Astrocyte (in vitro differentiated cells and primary cell): Measurements from ENCODE around the gene WDR7.

Experiments used
- EZH2 ChIP-seq: IDR thresholded peaks from 2 replicates; pipeline ENCODE4 v1.6.1; 2012; ENCODE audit warnings: mild to moderate bottlenecking, low read length, inconsistent platforms; ENCODE audit not compliant: insufficient read depth
- TF ChIP-seq, protein P1 (sequence below): IDR thresholded peaks from 2 replicates; pipeline ENCODE4 v1.5.1; 2011; ENCODE audit warnings: low read depth, mild to moderate bottlenecking, inconsistent platforms, low read length, moderate library complexity; ENCODE audit not compliant: insufficient read depth

- TF ChIP-seq, protein P1, sequence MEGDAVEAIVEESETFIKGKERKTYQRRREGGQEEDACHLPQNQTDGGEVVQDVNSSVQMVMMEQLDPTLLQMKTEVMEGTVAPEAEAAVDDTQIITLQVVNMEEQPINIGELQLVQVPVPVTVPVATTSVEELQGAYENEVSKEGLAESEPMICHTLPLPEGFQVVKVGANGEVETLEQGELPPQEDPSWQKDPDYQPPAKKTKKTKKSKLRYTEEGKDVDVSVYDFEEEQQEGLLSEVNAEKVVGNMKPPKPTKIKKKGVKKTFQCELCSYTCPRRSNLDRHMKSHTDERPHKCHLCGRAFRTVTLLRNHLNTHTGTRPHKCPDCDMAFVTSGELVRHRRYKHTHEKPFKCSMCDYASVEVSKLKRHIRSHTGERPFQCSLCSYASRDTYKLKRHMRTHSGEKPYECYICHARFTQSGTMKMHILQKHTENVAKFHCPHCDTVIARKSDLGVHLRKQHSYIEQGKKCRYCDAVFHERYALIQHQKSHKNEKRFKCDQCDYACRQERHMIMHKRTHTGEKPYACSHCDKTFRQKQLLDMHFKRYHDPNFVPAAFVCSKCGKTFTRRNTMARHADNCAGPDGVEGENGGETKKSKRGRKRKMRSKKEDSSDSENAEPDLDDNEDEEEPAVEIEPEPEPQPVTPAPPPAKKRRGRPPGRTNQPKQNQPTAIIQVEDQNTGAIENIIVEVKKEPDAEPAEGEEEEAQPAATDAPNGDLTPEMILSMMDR: no peak
- no peak for TF ChIP-seq EZH2
Measured at GRCh38 chr18:56982766-56983165, 331.6 kb downstream of the WDR7 start.
